GM12878 (cell line): Measurements from ENCODE around the gene AWAT1. TPM values are rescaled to one million over a fixed set of nuclear protein-coding genes. Genes with fewer than 3 reads are reported as not detected.

ENCODE experiments used
- HCFC1 ChIP-seq: fragments of 150-350 bp; IDR thresholded peaks from 2 replicates; pipeline ENCODE4 v1.6.1; 2014; ENCODE audit warnings: low read length
- JUNB ChIP-seq: IDR thresholded peaks from 2 replicates; pipeline ENCODE4 v1.6.1; 2016; ENCODE audit warnings: antibody characterized with exemption, mild to moderate bottlenecking
- MYC ChIP-seq: IDR thresholded peaks from 2 replicates; pipeline ENCODE4 v1.6.1; 2011; ENCODE audit warnings: mild to moderate bottlenecking, low read length, moderate library complexity, inconsistent platforms; ENCODE audit not compliant: insufficient read depth, insufficient replicate concordance, insufficient read length, severe bottlenecking
- RAD21 ChIP-seq: IDR thresholded peaks from 2 replicates; pipeline ENCODE4 v1.6.1; 2011; ENCODE audit warnings: mild to moderate bottlenecking, low read depth, low read length, moderate library complexity; ENCODE audit not compliant: insufficient read depth
- RELA ChIP-seq: fragments of 450-650 bp; IDR thresholded peaks from 2 replicates; pipeline ENCODE4 v1.8.0; 2014; ENCODE audit warnings: borderline replicate concordance; ENCODE audit not compliant: partially characterized antibody
- SMC3 ChIP-seq: IDR thresholded peaks from 2 replicates; pipeline ENCODE4 v1.6.1; 2011; ENCODE audit warnings: low read length, improper control_type of control experiment, borderline replicate concordance
- SUZ12 ChIP-seq: fragments of 200-600 bp; sonication (generic); IDR thresholded peaks from one replicate; pipeline ENCODE4 v1.6.1; 2018; ENCODE audit warnings: antibody characterized with exemption, mild to moderate bottlenecking; ENCODE audit not compliant: unreplicated experiment
- TCF12 ChIP-seq: IDR thresholded peaks from 2 replicates; pipeline ENCODE4 v1.6.1; 2011; ENCODE audit warnings: low read depth, mild to moderate bottlenecking, low read length
- ZNF622 ChIP-seq: fragments of 450-650 bp; IDR thresholded peaks from 2 replicates; pipeline ENCODE4 v1.6.1; 2017; ENCODE audit warnings: mild to moderate bottlenecking, inconsistent platforms
- polyA plus RNA-seq, 11 experiments: library from polyadenylated mRNA; depleted of rRNA in 4 of 11; unstranded in 6 of 11; stranded (reverse) in 5 of 11; fragments of >200 nt; fragmentation: Nextera tagmentation in 4 of 11; fragmentation: Illumina TruSeq in 1 of 11; extraction: Ambion mirVana in 4 of 11; extraction: Trizol in 1 of 11; gene quantifications; 1 replicate in 1 of 11; 2 replicates in 10 of 11; pipeline versions ENCODE4 v1.2.1 to v1.2.3, GENCODE V29; 2011 to 2016; ENCODE audit warnings: inconsistent platforms in 2 of 11, missing spikeins in 2 of 11, low read depth in 1 of 11
- total RNA-seq, 4 experiments: library from RNA; depleted of rRNA in 3 of 4; stranded (reverse); fragments of >200 nt in 3 of 4; fragmentation: Illumina TruSeq in 1 of 4; extraction: Trizol in 1 of 4; gene quantifications; 2 replicates each; pipeline versions ENCODE4 v1.2.1 to v1.2.3, GENCODE V29; 2013 to 2021
- TF ChIP-seq, protein P1 (sequence below): fragments of 450-650 bp; formaldehyde crosslinking; IDR thresholded peaks from 2 replicates; pipeline ENCODE4 v1.5.0; 2022; ENCODE audit warnings: mild to moderate bottlenecking, missing genetic modification characterization
- TF ChIP-seq, protein P2 (sequence below): fragments of 450-650 bp; IDR thresholded peaks from 2 replicates; pipeline ENCODE4 v1.6.1; 2017; ENCODE audit warnings: mild to moderate bottlenecking, moderate library complexity
- TF ChIP-seq, protein P3 (sequence below), 3 experiments: IDR thresholded peaks in 2 of 3; conservative IDR thresholded peaks in 1 of 3; 2 replicates each; pipeline ENCODE4 v1.5.1; 2011; ENCODE audit warnings: low read depth in 3 of 3, low read length in 3 of 3, mild to moderate bottlenecking in 3 of 3, control low read depth in 2 of 3, moderate library complexity in 2 of 3, inconsistent platforms in 1 of 3, mixed read lengths in 1 of 3; ENCODE audit not compliant: control insufficient read depth in 2 of 3, insufficient read depth in 1 of 3; ENCODE audit errors: extremely low read depth in 1 of 3
- TF ChIP-seq, protein P4 (sequence below): IDR thresholded peaks from 2 replicates; pipeline ENCODE4 v1.6.1; 2011; ENCODE audit warnings: low read depth, low read length, improper control_type of control experiment, borderline replicate concordance

AWAT1 gene
- total and polyA plus RNA-seq, 10 of the 15 experiments (the other 5 are each of a cell fraction or from before 2014, with no cell fraction given): not detected

DNA sequence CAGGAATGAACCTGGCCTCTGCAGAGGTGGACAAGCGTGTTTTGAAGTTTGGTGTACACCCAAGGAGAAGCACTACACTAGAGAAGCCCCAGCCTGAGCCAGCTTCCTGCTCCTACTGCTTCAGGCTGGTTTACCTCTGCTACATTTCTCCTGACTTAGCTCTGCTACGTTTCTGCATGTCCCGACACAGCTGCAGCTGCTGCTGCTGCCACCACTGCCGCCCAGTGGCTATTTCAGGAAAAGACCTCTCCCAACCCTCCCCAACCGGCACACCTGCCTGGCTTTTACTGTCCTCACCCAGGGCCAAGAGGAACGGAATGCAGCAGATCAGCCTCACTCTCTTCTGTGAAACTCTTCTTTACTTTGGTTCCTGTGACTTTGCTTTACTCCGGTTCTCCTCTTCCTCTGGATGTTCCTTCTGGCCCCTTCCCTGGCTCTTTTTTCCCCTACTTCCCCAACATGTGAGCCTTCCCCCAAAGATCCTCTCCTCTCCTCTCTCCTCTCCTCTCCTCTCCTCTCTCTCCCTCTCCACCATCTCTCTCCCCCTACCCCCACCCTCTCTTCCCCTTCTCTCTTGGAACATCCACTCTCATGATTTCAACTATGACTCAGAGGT lies 28.6 kb downstream of the AWAT1 start (continued):
- TF ChIP-seq, protein P1, sequence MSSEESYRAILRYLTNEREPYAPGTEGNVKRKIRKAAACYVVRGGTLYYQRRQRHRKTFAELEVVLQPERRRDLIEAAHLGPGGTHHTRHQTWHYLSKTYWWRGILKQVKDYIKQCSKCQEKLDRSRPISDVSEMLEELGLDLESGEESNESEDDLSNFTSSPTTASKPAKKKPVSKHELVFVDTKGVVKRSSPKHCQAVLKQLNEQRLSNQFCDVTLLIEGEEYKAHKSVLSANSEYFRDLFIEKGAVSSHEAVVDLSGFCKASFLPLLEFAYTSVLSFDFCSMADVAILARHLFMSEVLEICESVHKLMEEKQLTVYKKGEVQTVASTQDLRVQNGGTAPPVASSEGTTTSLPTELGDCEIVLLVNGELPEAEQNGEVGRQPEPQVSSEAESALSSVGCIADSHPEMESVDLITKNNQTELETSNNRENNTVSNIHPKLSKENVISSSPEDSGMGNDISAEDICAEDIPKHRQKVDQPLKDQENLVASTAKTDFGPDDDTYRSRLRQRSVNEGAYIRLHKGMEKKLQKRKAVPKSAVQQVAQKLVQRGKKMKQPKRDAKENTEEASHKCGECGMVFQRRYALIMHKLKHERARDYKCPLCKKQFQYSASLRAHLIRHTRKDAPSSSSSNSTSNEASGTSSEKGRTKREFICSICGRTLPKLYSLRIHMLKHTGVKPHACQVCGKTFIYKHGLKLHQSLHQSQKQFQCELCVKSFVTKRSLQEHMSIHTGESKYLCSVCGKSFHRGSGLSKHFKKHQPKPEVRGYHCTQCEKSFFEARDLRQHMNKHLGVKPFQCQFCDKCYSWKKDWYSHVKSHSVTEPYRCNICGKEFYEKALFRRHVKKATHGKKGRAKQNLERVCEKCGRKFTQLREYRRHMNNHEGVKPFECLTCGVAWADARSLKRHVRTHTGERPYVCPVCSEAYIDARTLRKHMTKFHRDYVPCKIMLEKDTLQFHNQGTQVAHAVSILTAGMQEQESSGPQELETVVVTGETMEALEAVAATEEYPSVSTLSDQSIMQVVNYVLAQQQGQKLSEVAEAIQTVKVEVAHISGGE (CRISPR knock-in tag): no peak
- TF ChIP-seq, protein P2, sequence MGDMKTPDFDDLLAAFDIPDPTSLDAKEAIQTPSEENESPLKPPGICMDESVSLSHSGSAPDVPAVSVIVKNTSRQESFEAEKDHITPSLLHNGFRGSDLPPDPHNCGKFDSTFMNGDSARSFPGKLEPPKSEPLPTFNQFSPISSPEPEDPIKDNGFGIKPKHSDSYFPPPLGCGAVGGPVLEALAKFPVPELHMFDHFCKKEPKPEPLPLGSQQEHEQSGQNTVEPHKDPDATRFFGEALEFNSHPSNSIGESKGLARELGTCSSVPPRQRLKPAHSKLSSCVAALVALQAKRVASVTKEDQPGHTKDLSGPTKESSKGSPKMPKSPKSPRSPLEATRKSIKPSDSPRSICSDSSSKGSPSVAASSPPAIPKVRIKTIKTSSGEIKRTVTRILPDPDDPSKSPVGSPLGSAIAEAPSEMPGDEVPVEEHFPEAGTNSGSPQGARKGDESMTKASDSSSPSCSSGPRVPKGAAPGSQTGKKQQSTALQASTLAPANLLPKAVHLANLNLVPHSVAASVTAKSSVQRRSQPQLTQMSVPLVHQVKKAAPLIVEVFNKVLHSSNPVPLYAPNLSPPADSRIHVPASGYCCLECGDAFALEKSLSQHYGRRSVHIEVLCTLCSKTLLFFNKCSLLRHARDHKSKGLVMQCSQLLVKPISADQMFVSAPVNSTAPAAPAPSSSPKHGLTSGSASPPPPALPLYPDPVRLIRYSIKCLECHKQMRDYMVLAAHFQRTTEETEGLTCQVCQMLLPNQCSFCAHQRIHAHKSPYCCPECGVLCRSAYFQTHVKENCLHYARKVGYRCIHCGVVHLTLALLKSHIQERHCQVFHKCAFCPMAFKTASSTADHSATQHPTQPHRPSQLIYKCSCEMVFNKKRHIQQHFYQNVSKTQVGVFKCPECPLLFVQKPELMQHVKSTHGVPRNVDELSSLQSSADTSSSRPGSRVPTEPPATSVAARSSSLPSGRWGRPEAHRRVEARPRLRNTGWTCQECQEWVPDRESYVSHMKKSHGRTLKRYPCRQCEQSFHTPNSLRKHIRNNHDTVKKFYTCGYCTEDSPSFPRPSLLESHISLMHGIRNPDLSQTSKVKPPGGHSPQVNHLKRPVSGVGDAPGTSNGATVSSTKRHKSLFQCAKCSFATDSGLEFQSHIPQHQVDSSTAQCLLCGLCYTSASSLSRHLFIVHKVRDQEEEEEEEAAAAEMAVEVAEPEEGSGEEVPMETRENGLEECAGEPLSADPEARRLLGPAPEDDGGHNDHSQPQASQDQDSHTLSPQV: no peak
- no peak for TF ChIP-seq JUNB
- no peak for TF ChIP-seq RELA
- TF ChIP-seq SMC3: peak; percentile 43; the same call in 1 of the 2 replicates
- no peak for TF ChIP-seq HCFC1
- peak; percentile 53; the same call in 1 of the 2 replicates for TF ChIP-seq TCF12
- TF ChIP-seq ZNF622: no peak
- TF ChIP-seq RAD21: peak; percentile 49
- no peak for TF ChIP-seq SUZ12
- TF ChIP-seq, protein P3, sequence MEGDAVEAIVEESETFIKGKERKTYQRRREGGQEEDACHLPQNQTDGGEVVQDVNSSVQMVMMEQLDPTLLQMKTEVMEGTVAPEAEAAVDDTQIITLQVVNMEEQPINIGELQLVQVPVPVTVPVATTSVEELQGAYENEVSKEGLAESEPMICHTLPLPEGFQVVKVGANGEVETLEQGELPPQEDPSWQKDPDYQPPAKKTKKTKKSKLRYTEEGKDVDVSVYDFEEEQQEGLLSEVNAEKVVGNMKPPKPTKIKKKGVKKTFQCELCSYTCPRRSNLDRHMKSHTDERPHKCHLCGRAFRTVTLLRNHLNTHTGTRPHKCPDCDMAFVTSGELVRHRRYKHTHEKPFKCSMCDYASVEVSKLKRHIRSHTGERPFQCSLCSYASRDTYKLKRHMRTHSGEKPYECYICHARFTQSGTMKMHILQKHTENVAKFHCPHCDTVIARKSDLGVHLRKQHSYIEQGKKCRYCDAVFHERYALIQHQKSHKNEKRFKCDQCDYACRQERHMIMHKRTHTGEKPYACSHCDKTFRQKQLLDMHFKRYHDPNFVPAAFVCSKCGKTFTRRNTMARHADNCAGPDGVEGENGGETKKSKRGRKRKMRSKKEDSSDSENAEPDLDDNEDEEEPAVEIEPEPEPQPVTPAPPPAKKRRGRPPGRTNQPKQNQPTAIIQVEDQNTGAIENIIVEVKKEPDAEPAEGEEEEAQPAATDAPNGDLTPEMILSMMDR (IDR thresholded peaks at IDR 0.05 in 2 of 3, conservative IDR thresholded peaks at IDR 0.05 in 1 of 3; ENCODE audit: control insufficient read depth in 2 of 3, extremely low read depth in 1 of 3, insufficient read depth in 1 of 3, low read depth in 3 of 3, low read length in 3 of 3): peak; percentile 46 to 73 (median 65)
- TF ChIP-seq, protein P4, sequence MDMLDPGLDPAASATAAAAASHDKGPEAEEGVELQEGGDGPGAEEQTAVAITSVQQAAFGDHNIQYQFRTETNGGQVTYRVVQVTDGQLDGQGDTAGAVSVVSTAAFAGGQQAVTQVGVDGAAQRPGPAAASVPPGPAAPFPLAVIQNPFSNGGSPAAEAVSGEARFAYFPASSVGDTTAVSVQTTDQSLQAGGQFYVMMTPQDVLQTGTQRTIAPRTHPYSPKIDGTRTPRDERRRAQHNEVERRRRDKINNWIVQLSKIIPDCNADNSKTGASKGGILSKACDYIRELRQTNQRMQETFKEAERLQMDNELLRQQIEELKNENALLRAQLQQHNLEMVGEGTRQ: no peak
- TF ChIP-seq MYC: no peak
